Nephron (organoid): ENCODE measurements around the gene NCAN.

Experiments
- H3K27ac Mint-ChIP-seq, 3 experiments: 2 replicates each; pipeline ENCODE4 v1.8.0; 2020; ENCODE audit warnings: mixed read lengths in 3 of 3, mild to moderate bottlenecking in 2 of 3, moderate library complexity in 1 of 3
- H3K27me3 Mint-ChIP-seq: 2 replicates; pipeline ENCODE4 v1.8.0; 2021; ENCODE audit warnings: low read depth, mild to moderate bottlenecking, moderate library complexity, mixed read lengths
- H3K36me3 Mint-ChIP-seq: 2 replicates; pipeline ENCODE4 v1.8.0; 2020; ENCODE audit warnings: low read depth, mixed read lengths
- H3K4me1 Mint-ChIP-seq: 2 replicates; pipeline ENCODE4 v1.8.0; 2020; ENCODE audit warnings: mixed read lengths
- H3K4me3 Mint-ChIP-seq, 3 experiments: 2 replicates each; pipeline ENCODE4 v1.8.0; 2020; ENCODE audit warnings: mild to moderate bottlenecking in 3 of 3, mixed read lengths in 3 of 3, moderate library complexity in 2 of 3
- H3K9me3 Mint-ChIP-seq: 2 replicates; pipeline ENCODE4 v1.8.0; 2020; ENCODE audit warnings: mixed read lengths
- TF ChIP-seq, protein P1 (sequence below), 3 experiments: fragments of 200-600 bp; sonication (generic); IDR thresholded peaks; one replicate each; pipeline ENCODE4 v1.5.0; 2021; ENCODE audit warnings: antibody characterized with exemption in 3 of 3; ENCODE audit not compliant: unreplicated experiment in 3 of 3

The NCAN gene

GRCh38 chr19:19211499-19212420, at the start of gene NCAN:
NCAN (plus strand) TSS chr19:19211958; CDS start chr19:19216954, 4,996 bp downstream.
- Mint-ChIP-seq H3K27me3 (peaks cover 90% of the 10 kb centered on the region), H3K4me1 (no peaks in the 10 kb centered on the region), H3K27ac (no peak within 1 kb of the TSS), H3K9me3 (no peaks in the 10 kb centered on the region), H3K36me3 (no peaks in the 10 kb centered on the region), H3K4me3 (peak within 1 kb of the TSS in 1 of 3 experiments; percentile 31)
- TF ChIP-seq, protein P1, sequence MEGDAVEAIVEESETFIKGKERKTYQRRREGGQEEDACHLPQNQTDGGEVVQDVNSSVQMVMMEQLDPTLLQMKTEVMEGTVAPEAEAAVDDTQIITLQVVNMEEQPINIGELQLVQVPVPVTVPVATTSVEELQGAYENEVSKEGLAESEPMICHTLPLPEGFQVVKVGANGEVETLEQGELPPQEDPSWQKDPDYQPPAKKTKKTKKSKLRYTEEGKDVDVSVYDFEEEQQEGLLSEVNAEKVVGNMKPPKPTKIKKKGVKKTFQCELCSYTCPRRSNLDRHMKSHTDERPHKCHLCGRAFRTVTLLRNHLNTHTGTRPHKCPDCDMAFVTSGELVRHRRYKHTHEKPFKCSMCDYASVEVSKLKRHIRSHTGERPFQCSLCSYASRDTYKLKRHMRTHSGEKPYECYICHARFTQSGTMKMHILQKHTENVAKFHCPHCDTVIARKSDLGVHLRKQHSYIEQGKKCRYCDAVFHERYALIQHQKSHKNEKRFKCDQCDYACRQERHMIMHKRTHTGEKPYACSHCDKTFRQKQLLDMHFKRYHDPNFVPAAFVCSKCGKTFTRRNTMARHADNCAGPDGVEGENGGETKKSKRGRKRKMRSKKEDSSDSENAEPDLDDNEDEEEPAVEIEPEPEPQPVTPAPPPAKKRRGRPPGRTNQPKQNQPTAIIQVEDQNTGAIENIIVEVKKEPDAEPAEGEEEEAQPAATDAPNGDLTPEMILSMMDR (IDR thresholded peaks at IDR 0.05; ENCODE audit: unreplicated experiment in 3 of 3), result no peak

DNA sequence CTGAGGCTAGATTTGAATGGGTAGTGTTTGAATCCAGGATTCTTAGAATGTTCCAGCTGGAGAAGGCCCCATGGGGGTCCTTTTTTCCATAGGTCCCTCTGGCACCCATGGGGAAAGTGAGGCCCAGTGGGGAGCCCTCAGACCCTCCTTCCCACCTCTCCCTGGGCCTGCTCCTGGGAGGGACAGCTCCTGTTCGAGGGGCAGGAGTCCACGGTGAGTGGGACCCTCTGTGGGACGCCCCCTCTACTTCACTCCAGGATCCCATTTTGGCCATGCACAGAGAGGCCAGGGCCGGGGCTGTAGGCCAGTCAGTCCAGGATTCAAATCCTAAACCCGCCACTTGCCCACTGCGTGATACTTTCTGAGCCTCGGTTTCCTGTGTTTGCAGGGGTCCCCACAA, 49.3 kb upstream of the NCAN start:
- Mint-ChIP-seq H3K36me3 (no peaks in the 10 kb centered on the region), H3K9me3 (no peaks in the 10 kb centered on the region), H3K4me1 (no peaks in the 10 kb centered on the region), H3K4me3 (no peak overlapping the region), H3K27me3 (no peaks in the 10 kb centered on the region), H3K27ac (no peak overlapping the region)
- TF ChIP-seq, protein P1 (IDR thresholded peaks at IDR 0.05; ENCODE audit: unreplicated experiment in 3 of 3), result no peak

GRCh38 chr19:19165396-19165795, 46.4 kb upstream of the NCAN start:
- Mint-ChIP-seq H3K9me3 (no peaks in the 10 kb centered on the region), H3K27me3 (peaks cover 5% of the 10 kb centered on the region), H3K27ac (no peak overlapping the region), H3K4me1 (peaks cover 9% of the 10 kb centered on the region), H3K36me3 (no peaks in the 10 kb centered on the region), H3K4me3 (no peak overlapping the region)
- TF ChIP-seq, protein P1 (IDR thresholded peaks at IDR 0.05; ENCODE audit: unreplicated experiment in 3 of 3), result no peak

DNA sequence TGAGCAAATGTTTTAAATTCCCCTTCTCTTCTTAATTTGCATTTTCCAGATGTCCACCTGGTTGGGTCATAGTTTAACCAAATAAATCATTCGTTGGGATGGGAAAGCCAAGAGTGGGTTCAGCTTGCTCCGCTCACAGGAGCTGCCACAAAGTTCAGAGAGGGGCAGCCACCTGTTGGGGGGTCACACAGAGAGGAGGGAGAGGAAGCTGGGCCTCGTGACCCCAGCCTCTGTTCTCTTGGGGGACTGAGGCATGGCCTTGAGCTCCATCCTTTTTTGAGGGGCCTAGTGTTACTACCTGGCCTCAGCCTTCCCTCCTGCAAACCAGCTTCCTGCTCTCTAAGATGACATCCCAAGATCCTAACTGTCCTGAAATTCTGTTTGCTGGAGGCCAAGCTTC, 44.1 kb upstream of the NCAN start:
- Mint-ChIP-seq H3K4me1 (peaks cover 29% of the 10 kb centered on the region), H3K9me3 (no peaks in the 10 kb centered on the region), H3K27ac (no peak overlapping the region), H3K27me3 (peaks cover 5% of the 10 kb centered on the region), H3K4me3 (no peak overlapping the region), H3K36me3 (no peaks in the 10 kb centered on the region)
- TF ChIP-seq, protein P1 (IDR thresholded peaks at IDR 0.05; ENCODE audit: unreplicated experiment in 3 of 3), result no peak

- Mint-ChIP-seq H3K4me1 (peaks cover 29% of the 10 kb centered on the region), H3K27me3 (peaks cover 5% of the 10 kb centered on the region), H3K27ac (peak overlapping the region in 1 of 3 experiments; percentile 40), H3K9me3 (no peaks in the 10 kb centered on the region), H3K4me3 (peak overlapping the region; percentile 32 to 50 (median 46)), H3K36me3 (no peaks in the 10 kb centered on the region)
- TF ChIP-seq, protein P1 (IDR thresholded peaks at IDR 0.05; ENCODE audit: unreplicated experiment in 3 of 3), result no peak
These were observed 42.3 kb upstream of the NCAN start for GRCh38 chr19:19169236-19170052.
